ENCODE data around the gene EGLN2.

EGLN2 gene

GRCh38 chr19:40798683-40799557, at the start of gene EGLN2:
Gene EGLN2 (plus strand): TSS chr19:40799191. CDS start chr19:40800573, 1,382 bp downstream.
- no peak for TF ChIP-seq REST (IDR thresholded peaks at IDR 0.05; ENCODE audit: low read depth)
- 0 out of 2 replicates have a peak, but pooled peaks have one; percentile 26 for TF ChIP-seq YY1 (IDR thresholded peaks at IDR 0.05; ENCODE audit: low read depth)
- 0 out of 2 replicates have a peak, but pooled peaks have one; percentile 20 for TF ChIP-seq MAX (IDR thresholded peaks at IDR 0.05)
- TF ChIP-seq TAF1 (IDR thresholded peaks at IDR 0.05; ENCODE audit: low read depth) = peak; percentile 40; the same call in 1 of the 2 replicates
- no peak for TF ChIP-seq TCF12 (IDR thresholded peaks at IDR 0.05; ENCODE audit: low read depth)
- peak; percentile 92 for TF ChIP-seq USF1 (IDR thresholded peaks at IDR 0.05)
- TF ChIP-seq NFIC (IDR thresholded peaks at IDR 0.05) = no peak

DNA sequence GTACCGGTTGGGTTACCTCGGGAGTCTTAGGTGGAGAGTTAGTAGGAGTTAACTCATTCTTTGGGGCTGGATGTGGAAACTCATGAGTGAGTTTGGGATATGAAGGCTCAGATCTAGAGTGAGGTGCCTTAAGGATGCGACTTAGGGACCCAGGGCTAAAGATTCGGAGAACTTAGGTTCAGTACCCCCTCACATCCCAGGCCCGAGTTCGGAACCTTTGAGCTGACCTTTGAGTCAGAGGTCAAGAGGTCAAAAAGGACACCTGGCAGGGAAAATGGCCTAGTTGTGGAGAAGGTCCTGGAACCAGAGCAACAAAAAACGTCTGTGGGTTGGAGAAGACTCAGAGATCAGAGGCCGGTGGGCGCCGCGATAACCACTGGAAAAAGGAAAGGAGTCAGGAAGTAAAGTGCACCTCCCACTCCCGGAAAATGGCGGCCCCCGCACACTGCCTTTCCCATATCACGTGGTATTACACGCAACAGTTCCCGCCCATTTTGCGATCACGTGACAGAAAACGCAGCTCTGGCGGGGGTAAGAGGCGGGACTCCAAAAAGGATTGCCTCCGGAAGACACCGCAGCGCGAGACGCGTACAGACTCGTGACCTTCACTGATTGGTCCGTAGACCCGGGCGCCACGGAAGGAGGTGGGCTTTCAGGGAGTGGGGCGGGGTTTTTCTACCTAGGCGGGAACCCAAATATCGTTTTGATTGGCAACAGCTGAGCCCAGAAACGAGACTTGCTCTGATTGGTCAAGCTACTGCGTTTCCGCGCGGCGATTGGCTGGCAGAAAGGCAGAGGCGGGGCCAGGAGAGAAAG, 48.7 kb upstream of the EGLN2 start, which contains the start of gene ACTMAP:
ACTMAP (minus strand) TSS at position 420 of the 816 bp plus-strand sequence. CDS start 674 bp downstream, outside the sequence.
- TF ChIP-seq CEBPB (IDR thresholded peaks at IDR 0.05) (no peak), FOXM1 (IDR thresholded peaks at IDR 0.05; ENCODE audit: borderline replicate concordance, low read depth) (no peak), TEAD4 (IDR thresholded peaks at IDR 0.05) (no peak), EP300 (IDR thresholded peaks at IDR 0.05; ENCODE audit: borderline replicate concordance) (no peak), TAF1 (IDR thresholded peaks at IDR 0.05; ENCODE audit: low read depth) (peak; percentile 60; the same call in 1 of the 2 replicates), USF1 (IDR thresholded peaks at IDR 0.05) (peak; percentile 99), CREB1 (IDR thresholded peaks at IDR 0.05; ENCODE audit: low read depth) (peak; percentile 67), YY1 (IDR thresholded peaks at IDR 0.05; ENCODE audit: low read depth) (peak; percentile 95), ZBTB7A (IDR thresholded peaks at IDR 0.05; ENCODE audit: low read depth) (no peak), MAX (IDR thresholded peaks at IDR 0.05) (peak; percentile 89), REST (IDR thresholded peaks at IDR 0.05; ENCODE audit: low read depth) (no peak), RAD21 (IDR thresholded peaks at IDR 0.05; ENCODE audit: low read depth) (no peak), NFIC (IDR thresholded peaks at IDR 0.05) (no peak)

GRCh38 chr19:40750874-40751537, 48.0 kb upstream of the EGLN2 start, which contains the start of gene SNRPA:
Gene SNRPA (plus strand): TSS chr19:40751203. CDS start chr19:40751409, 206 bp downstream.
- no peak for TF ChIP-seq ZBTB7A (IDR thresholded peaks at IDR 0.05; ENCODE audit: low read depth)
- TF ChIP-seq TAF1 (IDR thresholded peaks at IDR 0.05; ENCODE audit: low read depth) = peak; percentile 72; the same call in 1 of the 2 replicates
- TF ChIP-seq YY1 (IDR thresholded peaks at IDR 0.05; ENCODE audit: low read depth) = 0 out of 2 replicates have a peak, but pooled peaks have one; percentile 11
- no peak for TF ChIP-seq TEAD4 (IDR thresholded peaks at IDR 0.05)
- peak; percentile 56 for TF ChIP-seq USF1 (IDR thresholded peaks at IDR 0.05)
- peak; percentile 97 for TF ChIP-seq MAX (IDR thresholded peaks at IDR 0.05)

DNA sequence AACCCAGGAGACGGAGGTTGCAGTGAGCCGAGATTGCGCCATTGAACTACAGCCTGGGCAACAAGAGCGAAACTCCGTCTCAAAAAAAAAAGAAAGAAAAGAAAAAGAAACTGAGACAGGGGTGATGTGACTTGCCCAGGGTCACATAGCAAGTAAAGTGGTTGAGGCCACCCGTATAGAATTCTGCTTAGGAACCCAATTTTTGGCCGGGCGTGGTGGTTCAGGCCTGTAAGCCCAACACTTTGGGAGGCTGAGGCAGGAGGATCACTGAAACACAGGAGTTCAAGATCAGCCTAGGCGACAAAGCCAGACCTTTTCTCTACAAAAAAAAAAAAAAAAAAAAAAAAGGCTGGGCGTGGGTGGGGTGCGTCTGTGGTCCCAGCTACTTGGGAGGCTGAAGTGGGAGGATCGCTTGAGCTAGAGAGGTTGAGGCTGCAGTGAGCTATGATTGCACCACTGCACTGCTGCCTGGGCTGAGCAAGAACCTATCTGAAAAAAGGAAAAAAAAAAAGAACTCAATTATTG, 46.7 kb upstream of the EGLN2 start:
- TF ChIP-seq NFIC (IDR thresholded peaks at IDR 0.05) = no peak
- no peak for TF ChIP-seq TCF12 (IDR thresholded peaks at IDR 0.05; ENCODE audit: low read depth)
- no peak for TF ChIP-seq TAF1 (IDR thresholded peaks at IDR 0.05; ENCODE audit: low read depth)
- no peak for TF ChIP-seq MAX (IDR thresholded peaks at IDR 0.05)

Data from Ishikawa (cell line).